Neural cell (in vitro differentiated cells): ENCODE measurements around the gene RBMS3. TPM values are rescaled to one million over a fixed set of nuclear protein-coding genes. Genes with fewer than 3 reads are reported as not detected.

Source experiments
- H2AFZ ChIP-seq: fragments of 200-600, 300-800 bp; sonication (generic), shearing (Covaris generic); 2 replicates; pipeline ENCODE4 v1.6.0; 2014; ENCODE audit warnings: low read depth, mild to moderate bottlenecking, antibody characterized with exemption, low read length, moderate library complexity
- H3F3A ChIP-seq: fragments of 200-600 bp; shearing (Covaris generic); 2 replicates; pipeline ENCODE4 v1.6.1; 2016; ENCODE audit warnings: mild to moderate bottlenecking, moderate library complexity, mixed read lengths, antibody characterized with exemption, low read length; ENCODE audit not compliant: insufficient read depth, poor library complexity, severe bottlenecking
- H3K27ac ChIP-seq: fragments of 200-600, 300-800 bp; sonication (generic), shearing (Covaris generic); 2 replicates; pipeline ENCODE4 v1.5.1; 2014; ENCODE audit warnings: mild to moderate bottlenecking, low read length, moderate library complexity
- H3K27me3 ChIP-seq: fragments of 300-800, 200-600 bp; sonication (generic), shearing (Covaris generic); 2 replicates; pipeline ENCODE4 v1.6.0; 2014; ENCODE audit warnings: mild to moderate bottlenecking, low read depth, low read length, moderate library complexity; ENCODE audit not compliant: insufficient read depth
- H3K36me3 ChIP-seq: fragments of 300-800, 200-600 bp; sonication (generic), shearing (Covaris generic); 2 replicates; pipeline ENCODE4 v1.5.1; 2014; ENCODE audit warnings: mild to moderate bottlenecking, antibody characterized with exemption, low read length, moderate library complexity; ENCODE audit not compliant: insufficient read depth
- H3K4me2 ChIP-seq: fragments of 300-800, 200-600 bp; sonication (generic), shearing (Covaris generic); 2 replicates; pipeline ENCODE4 v1.6.0; 2014; ENCODE audit warnings: mild to moderate bottlenecking, low read length
- H3K4me3 ChIP-seq: fragments of 300-800, 200-600 bp; sonication (generic), shearing (Covaris generic); 2 replicates; pipeline ENCODE4 v1.5.1; 2014; ENCODE audit warnings: mild to moderate bottlenecking, low read length, moderate library complexity
- H3K79me2 ChIP-seq: fragments of 200-600 bp; shearing (Covaris generic); replicated peaks from 2 replicates; pipeline ENCODE4 v1.6.0; 2014; ENCODE audit warnings: mild to moderate bottlenecking, low read length, moderate library complexity; ENCODE audit not compliant: insufficient read depth
- H3K9ac ChIP-seq: fragments of 300-800, 200-600 bp; sonication (generic), shearing (Covaris generic); 2 replicates; pipeline ENCODE4 v1.6.1; 2016; ENCODE audit warnings: mild to moderate bottlenecking, low read length, mixed read lengths
- H3K9me2 ChIP-seq: fragments of 200-600 bp; shearing (Covaris generic); 2 replicates; pipeline ENCODE4 v1.6.1; 2016; ENCODE audit warnings: mild to moderate bottlenecking, low read length, mixed read lengths; ENCODE audit not compliant: insufficient read depth
- H3K9me3 ChIP-seq: fragments of 200-600, 300-800 bp; sonication (generic), shearing (Covaris generic); 2 replicates; pipeline ENCODE4 v1.6.1; 2016; ENCODE audit warnings: mild to moderate bottlenecking, mixed run types, low read length, moderate library complexity, mixed read lengths
- H4K20me1 ChIP-seq: fragments of 200-600 bp; shearing (Covaris generic); 2 replicates; pipeline ENCODE4 v1.6.1; 2016; ENCODE audit warnings: mild to moderate bottlenecking, mixed run types; ENCODE audit not compliant: insufficient read depth
- EP300 ChIP-seq: fragments of 450-650 bp; conservative IDR thresholded peaks from 2 replicates; pipeline ENCODE4 v1.6.1; 2014; ENCODE audit warnings: antibody characterized with exemption, mild to moderate bottlenecking, moderate library complexity; ENCODE audit not compliant: poor library complexity, severe bottlenecking
- EZH2 ChIP-seq: fragments of 200-600, 300-800 bp; shearing (Covaris generic), sonication (generic); IDR thresholded peaks from 2 replicates; pipeline ENCODE4 v1.6.1; 2014; ENCODE audit warnings: antibody characterized with exemption, low read length, borderline replicate concordance, mild to moderate bottlenecking; ENCODE audit not compliant: insufficient read depth, poor library complexity, severe bottlenecking
- MXI1 ChIP-seq: fragments of 450-650 bp; conservative IDR thresholded peaks from 2 replicates; pipeline ENCODE4 v1.6.1; 2014; ENCODE audit warnings: antibody characterized with exemption, mild to moderate bottlenecking; ENCODE audit not compliant: poor library complexity, severe bottlenecking
- POLR2AphosphoS5 ChIP-seq: IDR thresholded peaks from 2 replicates; pipeline ENCODE4 v1.6.1; 2012
- RAD21 ChIP-seq: fragments of 450-650 bp; conservative IDR thresholded peaks from 2 replicates; pipeline ENCODE4 v1.6.1; 2014; ENCODE audit warnings: antibody characterized with exemption, mild to moderate bottlenecking, moderate library complexity
- SMC3 ChIP-seq: fragments of 450-650 bp; conservative IDR thresholded peaks from 2 replicates; pipeline ENCODE4 v1.6.1; 2014; ENCODE audit warnings: antibody characterized with exemption, mild to moderate bottlenecking, moderate library complexity; ENCODE audit not compliant: poor library complexity
- TAF1 ChIP-seq: IDR thresholded peaks from 2 replicates; pipeline ENCODE4 v1.6.1; 2012; ENCODE audit warnings: low read depth
- polyA plus RNA-seq: library from polyadenylated mRNA; depleted of rRNA; stranded (reverse); fragments of >200 nt; gene quantifications from 2 replicates; pipeline ENCODE4 v1.2.3, GENCODE V29; 2014
- TF ChIP-seq, protein P1 (sequence below): fragments of 450-650 bp; IDR thresholded peaks from 2 replicates; pipeline ENCODE4 v1.5.1; 2014; ENCODE audit warnings: antibody characterized with exemption, mild to moderate bottlenecking, moderate library complexity; ENCODE audit not compliant: poor library complexity, severe bottlenecking
- TF ChIP-seq, protein P2 (sequence below): IDR thresholded peaks from 2 replicates; pipeline ENCODE4 v1.6.1; 2012; ENCODE audit warnings: borderline replicate concordance

The RBMS3 gene
- polyA plus RNA-seq, 1 donor from 2014 or later = 0.53 TPM

DNA sequence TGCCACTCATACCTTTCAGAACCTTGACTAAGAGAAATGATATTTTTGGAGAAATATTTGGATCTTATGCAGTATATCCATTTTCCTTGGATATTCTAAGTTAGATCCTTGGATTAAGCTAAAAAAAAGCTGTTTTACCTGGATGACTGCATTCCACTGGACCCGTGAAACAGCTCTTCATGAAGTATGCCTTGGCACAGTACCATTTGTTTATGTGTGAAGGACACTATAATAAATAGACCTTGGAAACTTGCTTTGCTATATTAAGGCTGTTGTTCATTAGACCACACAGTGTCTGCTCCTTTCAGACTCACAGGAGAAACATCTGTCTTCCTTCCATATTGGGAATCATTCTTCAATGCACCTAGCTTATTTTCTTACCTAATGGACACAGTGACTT is 674.5 kb downstream of the RBMS3 start:
- Histone ChIP-seq H3K4me3 (no peak overlapping the region), H4K20me1 (no peaks in the 10 kb centered on the region), H3K79me2 (no peaks in the 10 kb centered on the region), H3K4me2 (no peak overlapping the region), H2AFZ (no peak overlapping the region), H3K9ac (no peak overlapping the region), H3K36me3 (no peaks in the 10 kb centered on the region), H3K9me3 (no peaks in the 10 kb centered on the region), H3K27me3 (no peaks in the 10 kb centered on the region), H3K27ac (no peak overlapping the region), H3K9me2 (no peaks in the 10 kb centered on the region), H3F3A (no peaks in the 10 kb centered on the region)
- TF ChIP-seq RAD21 (no peak), TAF1 (no peak), EZH2 (no peak), SMC3 (no peak), POLR2AphosphoS5 (no peak), EP300 (no peak)
- TF ChIP-seq, protein P1, sequence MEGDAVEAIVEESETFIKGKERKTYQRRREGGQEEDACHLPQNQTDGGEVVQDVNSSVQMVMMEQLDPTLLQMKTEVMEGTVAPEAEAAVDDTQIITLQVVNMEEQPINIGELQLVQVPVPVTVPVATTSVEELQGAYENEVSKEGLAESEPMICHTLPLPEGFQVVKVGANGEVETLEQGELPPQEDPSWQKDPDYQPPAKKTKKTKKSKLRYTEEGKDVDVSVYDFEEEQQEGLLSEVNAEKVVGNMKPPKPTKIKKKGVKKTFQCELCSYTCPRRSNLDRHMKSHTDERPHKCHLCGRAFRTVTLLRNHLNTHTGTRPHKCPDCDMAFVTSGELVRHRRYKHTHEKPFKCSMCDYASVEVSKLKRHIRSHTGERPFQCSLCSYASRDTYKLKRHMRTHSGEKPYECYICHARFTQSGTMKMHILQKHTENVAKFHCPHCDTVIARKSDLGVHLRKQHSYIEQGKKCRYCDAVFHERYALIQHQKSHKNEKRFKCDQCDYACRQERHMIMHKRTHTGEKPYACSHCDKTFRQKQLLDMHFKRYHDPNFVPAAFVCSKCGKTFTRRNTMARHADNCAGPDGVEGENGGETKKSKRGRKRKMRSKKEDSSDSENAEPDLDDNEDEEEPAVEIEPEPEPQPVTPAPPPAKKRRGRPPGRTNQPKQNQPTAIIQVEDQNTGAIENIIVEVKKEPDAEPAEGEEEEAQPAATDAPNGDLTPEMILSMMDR = no peak
- TF ChIP-seq, protein P2, sequence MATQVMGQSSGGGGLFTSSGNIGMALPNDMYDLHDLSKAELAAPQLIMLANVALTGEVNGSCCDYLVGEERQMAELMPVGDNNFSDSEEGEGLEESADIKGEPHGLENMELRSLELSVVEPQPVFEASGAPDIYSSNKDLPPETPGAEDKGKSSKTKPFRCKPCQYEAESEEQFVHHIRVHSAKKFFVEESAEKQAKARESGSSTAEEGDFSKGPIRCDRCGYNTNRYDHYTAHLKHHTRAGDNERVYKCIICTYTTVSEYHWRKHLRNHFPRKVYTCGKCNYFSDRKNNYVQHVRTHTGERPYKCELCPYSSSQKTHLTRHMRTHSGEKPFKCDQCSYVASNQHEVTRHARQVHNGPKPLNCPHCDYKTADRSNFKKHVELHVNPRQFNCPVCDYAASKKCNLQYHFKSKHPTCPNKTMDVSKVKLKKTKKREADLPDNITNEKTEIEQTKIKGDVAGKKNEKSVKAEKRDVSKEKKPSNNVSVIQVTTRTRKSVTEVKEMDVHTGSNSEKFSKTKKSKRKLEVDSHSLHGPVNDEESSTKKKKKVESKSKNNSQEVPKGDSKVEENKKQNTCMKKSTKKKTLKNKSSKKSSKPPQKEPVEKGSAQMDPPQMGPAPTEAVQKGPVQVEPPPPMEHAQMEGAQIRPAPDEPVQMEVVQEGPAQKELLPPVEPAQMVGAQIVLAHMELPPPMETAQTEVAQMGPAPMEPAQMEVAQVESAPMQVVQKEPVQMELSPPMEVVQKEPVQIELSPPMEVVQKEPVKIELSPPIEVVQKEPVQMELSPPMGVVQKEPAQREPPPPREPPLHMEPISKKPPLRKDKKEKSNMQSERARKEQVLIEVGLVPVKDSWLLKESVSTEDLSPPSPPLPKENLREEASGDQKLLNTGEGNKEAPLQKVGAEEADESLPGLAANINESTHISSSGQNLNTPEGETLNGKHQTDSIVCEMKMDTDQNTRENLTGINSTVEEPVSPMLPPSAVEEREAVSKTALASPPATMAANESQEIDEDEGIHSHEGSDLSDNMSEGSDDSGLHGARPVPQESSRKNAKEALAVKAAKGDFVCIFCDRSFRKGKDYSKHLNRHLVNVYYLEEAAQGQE = no peak

DNA sequence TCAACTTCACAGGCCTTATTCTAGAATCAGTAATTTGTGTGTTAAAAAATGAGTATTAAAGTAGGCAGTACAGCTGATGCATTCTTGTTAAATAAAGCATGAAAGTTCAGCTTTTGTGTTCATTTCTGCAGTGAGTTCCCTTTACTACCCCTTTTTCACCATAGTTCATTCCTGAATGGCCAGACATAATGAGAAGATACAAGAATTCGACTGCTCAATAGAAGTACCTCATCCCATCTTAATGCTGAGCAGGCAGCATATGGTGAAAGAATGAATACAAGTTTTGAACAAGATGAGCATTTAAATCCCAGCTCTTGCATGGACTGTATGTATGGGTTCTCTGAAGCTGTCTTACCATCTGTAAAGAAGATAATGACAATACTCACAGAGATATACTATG is 677.9 kb downstream of the RBMS3 start:
- no peak overlapping the region for H3K4me2 ChIP-seq
- H3K79me2 ChIP-seq = no peaks in the 10 kb centered on the region
- no peak overlapping the region for H3K9ac ChIP-seq
- no peaks in the 10 kb centered on the region for H3K36me3 ChIP-seq
- no peaks in the 10 kb centered on the region for H4K20me1 ChIP-seq
- no peaks in the 10 kb centered on the region for H3K9me2 ChIP-seq
- no peak overlapping the region for H3K4me3 ChIP-seq
- H3K27me3 ChIP-seq = no peaks in the 10 kb centered on the region
- TF ChIP-seq EP300 = no peak
- no peak for TF ChIP-seq RAD21
- TF ChIP-seq, protein P1 = no peak
- TF ChIP-seq EZH2 = no peak
- TF ChIP-seq POLR2AphosphoS5 = no peak
- TF ChIP-seq MXI1 = no peak
- TF ChIP-seq, protein P2 = no peak
- no peak for TF ChIP-seq TAF1
- no peaks in the 10 kb centered on the region for H3K9me3 ChIP-seq
- no peak overlapping the region for H3K27ac ChIP-seq
- H3F3A ChIP-seq = no peaks in the 10 kb centered on the region
- no peak overlapping the region for H2AFZ ChIP-seq
